GM06990 (cell line): ENCODE results near the gene FBN2.

ENCODE experiments used
- DNase-seq: peaks from one replicate; pipeline ENCODE4 v3.0.0-alpha.2; 2011; ENCODE audit not compliant: insufficient read length; ENCODE audit errors: extremely low read depth
- H3K27me3 ChIP-seq: replicated peaks from 2 replicates; pipeline ENCODE4 v1.6.0; 2011; ENCODE audit warnings: low read length; ENCODE audit not compliant: control insufficient read depth, insufficient read depth
- H3K36me3 ChIP-seq: 2 replicates; pipeline ENCODE4 v1.5.1; 2011; ENCODE audit warnings: low read length; ENCODE audit not compliant: control insufficient read depth, insufficient read depth
- H3K4me3 ChIP-seq: replicated peaks from 2 replicates; pipeline ENCODE4 v1.5.1; 2011; ENCODE audit warnings: low read depth, mild to moderate bottlenecking, control low read depth, low read length
- CTCF ChIP-seq: IDR thresholded peaks from 2 replicates; pipeline ENCODE4 v1.5.1; 2011; ENCODE audit warnings: low read length, control low read depth, mild to moderate bottlenecking, inconsistent platforms; ENCODE audit not compliant: insufficient read depth, poor library complexity, severe bottlenecking

Gene FBN2

GRCh38 chr5:128259607-128260021 is 278.4 kb downstream of the FBN2 start:
- TF ChIP-seq CTCF = no peak
- Histone ChIP-seq H3K27me3 (no peaks in the 10 kb centered on the region), H3K4me3 (no peak overlapping the region), H3K36me3 (no peaks in the 10 kb centered on the region)
- DNase-seq = no peak

- Histone ChIP-seq H3K36me3 (no peaks in the 10 kb centered on the region), H3K27me3 (no peaks in the 10 kb centered on the region), H3K4me3 (no peak overlapping the region)
- DNase-seq = no peak
- no peak for TF ChIP-seq CTCF
These were observed 279.7 kb downstream of the FBN2 start for GRCh38 chr5:128258372-128258771.

DNA sequence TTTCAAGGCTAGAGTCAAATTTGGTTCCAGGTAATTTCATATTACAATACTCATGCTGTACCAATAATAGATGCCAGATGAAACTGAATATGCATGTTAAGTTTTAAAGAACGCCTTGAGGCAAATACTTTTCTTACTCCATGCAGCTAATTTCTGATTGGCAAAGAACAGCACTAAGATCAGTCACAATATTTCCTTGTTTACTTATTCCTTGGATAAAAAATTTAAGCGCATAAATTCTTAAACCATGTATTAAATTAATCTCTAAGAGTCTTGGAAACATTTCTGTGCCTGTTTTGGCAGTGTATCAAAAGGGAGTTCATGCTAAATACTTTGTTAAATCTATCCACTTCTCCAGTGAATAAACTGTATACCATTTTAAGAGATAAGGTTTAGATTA is 281.0 kb downstream of the FBN2 start:
- Histone ChIP-seq H3K4me3 (no peak overlapping the region), H3K36me3 (no peaks in the 10 kb centered on the region), H3K27me3 (no peaks in the 10 kb centered on the region)
- TF ChIP-seq CTCF = no peak
- DNase-seq = no peak

GRCh38 chr5:128254789-128255188 is 283.3 kb downstream of the FBN2 start:
- no peak for TF ChIP-seq CTCF
- Histone ChIP-seq H3K4me3 (no peak overlapping the region), H3K27me3 (no peaks in the 10 kb centered on the region), H3K36me3 (no peaks in the 10 kb centered on the region)
- no peak for DNase-seq

GRCh38 chr5:128253880-128254279 is 284.2 kb downstream of the FBN2 start:
- Histone ChIP-seq H3K4me3 (no peak overlapping the region), H3K36me3 (no peaks in the 10 kb centered on the region), H3K27me3 (no peaks in the 10 kb centered on the region)
- TF ChIP-seq CTCF = no peak
- no peak for DNase-seq

DNA sequence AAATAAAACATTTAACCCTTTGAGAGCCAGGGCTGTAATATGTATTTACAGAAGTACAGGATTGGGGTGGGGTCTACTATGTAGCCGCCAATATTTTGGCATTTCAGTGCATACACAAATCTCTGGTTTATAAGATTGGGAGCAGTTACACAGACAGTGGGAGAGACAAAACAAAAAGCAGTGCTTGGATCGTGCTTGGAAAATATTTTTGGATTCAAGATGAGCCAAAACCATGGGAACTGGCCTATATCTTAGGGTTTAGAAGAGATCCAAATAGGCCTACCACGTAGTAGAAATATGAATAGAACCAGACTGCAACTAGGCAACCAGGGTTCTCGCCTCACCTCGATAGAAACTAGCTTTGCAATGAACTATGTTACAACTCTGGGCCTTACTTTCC is 284.9 kb downstream of the FBN2 start:
- TF ChIP-seq CTCF = no peak
- no peaks in the 10 kb centered on the region for H3K36me3 ChIP-seq
- no peak for DNase-seq
- no peak overlapping the region for H3K4me3 ChIP-seq
- no peaks in the 10 kb centered on the region for H3K27me3 ChIP-seq
